MM.1S (cell line): ENCODE data around the gene GPRC5C.

Experiments
- DNase-seq: peaks from one replicate; pipeline ENCODE4 v3.0.0-alpha.2; 2015
- H2AFZ ChIP-seq: fragments of 300-600 bp; sonication (generic); 2 replicates; pipeline ENCODE4 v1.6.0; 2016; ENCODE audit warnings: antibody characterized with exemption, low read length
- H3F3A ChIP-seq: fragments of 300-600 bp; sonication (generic); 2 replicates; pipeline ENCODE4 v1.6.1; 2016; ENCODE audit warnings: mild to moderate bottlenecking, antibody characterized with exemption, low read length, moderate library complexity, mixed read lengths; ENCODE audit not compliant: insufficient read depth
- H3K27ac ChIP-seq: fragments of 300-600 bp; sonication (generic); 2 replicates; pipeline ENCODE4 v1.5.1; 2016; ENCODE audit warnings: mild to moderate bottlenecking, low read length
- H3K27me3 ChIP-seq: fragments of 300-600 bp; sonication (generic); replicated peaks from 2 replicates; pipeline ENCODE4 v1.6.0; 2016; ENCODE audit warnings: low read length; ENCODE audit not compliant: insufficient read depth
- H3K36me3 ChIP-seq: fragments of 300-600 bp; sonication (generic); replicated peaks from 2 replicates; pipeline ENCODE4 v1.6.1; 2016; ENCODE audit warnings: mild to moderate bottlenecking, low read length, mixed read lengths; ENCODE audit not compliant: insufficient read depth
- H3K4me1 ChIP-seq: fragments of 300-600 bp; sonication (generic); 2 replicates; pipeline ENCODE4 v1.6.1; 2016; ENCODE audit warnings: low read length, mixed read lengths
- H3K4me2 ChIP-seq: fragments of 300-600 bp; sonication (generic); 2 replicates; pipeline ENCODE4 v1.6.0; 2016; ENCODE audit warnings: low read depth, low read length
- H3K4me3 ChIP-seq: fragments of 300-600 bp; sonication (generic); 2 replicates; pipeline ENCODE4 v1.5.1; 2016; ENCODE audit warnings: low read length, mixed read lengths
- H3K79me2 ChIP-seq: fragments of 300-600 bp; sonication (generic); 2 replicates; pipeline ENCODE4 v1.6.1; 2016; ENCODE audit warnings: mixed run types, low read length, mixed read lengths
- H3K9ac ChIP-seq: fragments of 300-600 bp; sonication (generic); 2 replicates; pipeline ENCODE4 v1.6.1; 2016; ENCODE audit warnings: low read length, mixed read lengths
- H3K9me2 ChIP-seq: fragments of 300-600 bp; sonication (generic); replicated peaks from 2 replicates; pipeline ENCODE4 v1.6.1; 2016; ENCODE audit warnings: mild to moderate bottlenecking, low read length, mixed read lengths; ENCODE audit not compliant: insufficient read depth
- H3K9me3 ChIP-seq: fragments of 300-600 bp; sonication (generic); replicated peaks from 2 replicates; pipeline ENCODE4 v1.6.1; 2016; ENCODE audit warnings: mild to moderate bottlenecking, low read length, mixed read lengths; ENCODE audit not compliant: insufficient read depth
- H4K20me1 ChIP-seq: fragments of 300-600 bp; sonication (generic); 2 replicates; pipeline ENCODE4 v1.6.1; 2016; ENCODE audit warnings: mild to moderate bottlenecking, low read length, moderate library complexity, mixed read lengths; ENCODE audit not compliant: insufficient read depth
- EZH2 ChIP-seq: fragments of 300-600 bp; sonication (generic); optimal IDR thresholded peaks from 2 replicates; pipeline ENCODE3; 2017; ENCODE audit warnings: low read depth, mild to moderate bottlenecking, antibody characterized with exemption, low read length, mixed read lengths
- EZH2phosphoT487 ChIP-seq: fragments of 300-600 bp; sonication (generic); IDR thresholded peaks from 2 replicates; pipeline ENCODE4 v1.6.1; 2018; ENCODE audit warnings: antibody characterized with exemption, low read length
- TF ChIP-seq, protein P1 (sequence below): fragments of 300-600 bp; sonication (generic); IDR thresholded peaks from 2 replicates; pipeline ENCODE4 v1.5.1; 2016; ENCODE audit warnings: antibody characterized with exemption, low read length, mixed read lengths

The GPRC5C gene

GRCh38 chr17:74447628-74448159 lies 15.8 kb downstream of the GPRC5C start:
- Histone ChIP-seq H3K9ac (no peak overlapping the region), H3K4me2 (no peak overlapping the region), H4K20me1 (no peaks in the 10 kb centered on the region), H3K4me3 (no peak overlapping the region), H3K27ac (no peak overlapping the region), H3F3A (no peaks in the 10 kb centered on the region), H2AFZ (no peak overlapping the region), H3K9me3 (no peaks in the 10 kb centered on the region), H3K27me3 (peaks cover 88% of the 10 kb centered on the region), H3K79me2 (no peaks in the 10 kb centered on the region), H3K4me1 (no peaks in the 10 kb centered on the region), H3K36me3 (no peaks in the 10 kb centered on the region), H3K9me2 (no peaks in the 10 kb centered on the region)
- TF ChIP-seq EZH2phosphoT487 (no peak), EZH2 (no peak)
- TF ChIP-seq, protein P1, sequence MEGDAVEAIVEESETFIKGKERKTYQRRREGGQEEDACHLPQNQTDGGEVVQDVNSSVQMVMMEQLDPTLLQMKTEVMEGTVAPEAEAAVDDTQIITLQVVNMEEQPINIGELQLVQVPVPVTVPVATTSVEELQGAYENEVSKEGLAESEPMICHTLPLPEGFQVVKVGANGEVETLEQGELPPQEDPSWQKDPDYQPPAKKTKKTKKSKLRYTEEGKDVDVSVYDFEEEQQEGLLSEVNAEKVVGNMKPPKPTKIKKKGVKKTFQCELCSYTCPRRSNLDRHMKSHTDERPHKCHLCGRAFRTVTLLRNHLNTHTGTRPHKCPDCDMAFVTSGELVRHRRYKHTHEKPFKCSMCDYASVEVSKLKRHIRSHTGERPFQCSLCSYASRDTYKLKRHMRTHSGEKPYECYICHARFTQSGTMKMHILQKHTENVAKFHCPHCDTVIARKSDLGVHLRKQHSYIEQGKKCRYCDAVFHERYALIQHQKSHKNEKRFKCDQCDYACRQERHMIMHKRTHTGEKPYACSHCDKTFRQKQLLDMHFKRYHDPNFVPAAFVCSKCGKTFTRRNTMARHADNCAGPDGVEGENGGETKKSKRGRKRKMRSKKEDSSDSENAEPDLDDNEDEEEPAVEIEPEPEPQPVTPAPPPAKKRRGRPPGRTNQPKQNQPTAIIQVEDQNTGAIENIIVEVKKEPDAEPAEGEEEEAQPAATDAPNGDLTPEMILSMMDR, result no peak
- no peak for DNase-seq

GRCh38 chr17:74448756-74449155 lies 16.9 kb downstream of the GPRC5C start:
- Histone ChIP-seq H2AFZ (no peak overlapping the region), H3K27ac (no peak overlapping the region), H3K4me2 (no peak overlapping the region), H3K4me3 (no peak overlapping the region), H3K4me1 (no peaks in the 10 kb centered on the region), H3K36me3 (no peaks in the 10 kb centered on the region), H3K27me3 (peaks cover 87% of the 10 kb centered on the region), H3K9ac (no peak overlapping the region), H3K79me2 (no peaks in the 10 kb centered on the region), H4K20me1 (no peaks in the 10 kb centered on the region), H3K9me2 (no peaks in the 10 kb centered on the region), H3F3A (no peaks in the 10 kb centered on the region), H3K9me3 (no peaks in the 10 kb centered on the region)
- TF ChIP-seq, protein P1, result no peak
- TF ChIP-seq EZH2phosphoT487 (no peak), EZH2 (no peak)
- DNase-seq, result no peak

- no peaks in the 10 kb centered on the region for H3K4me1 ChIP-seq
- H3K27ac ChIP-seq, result no peak overlapping the region
These were observed 17.4 kb downstream of the GPRC5C start for GRCh38 chr17:74449306-74449705.

GRCh38 chr17:74449773-74450172 lies 17.9 kb downstream of the GPRC5C start:
- H2AFZ ChIP-seq, result no peak overlapping the region
- peaks cover 4% of the 10 kb centered on the region; the same call in 1 of the 2 replicates for H3K4me1 ChIP-seq
- TF ChIP-seq EZH2phosphoT487 (no peak), EZH2 (no peak)
- TF ChIP-seq, protein P1, result no peak
- H3K4me2 ChIP-seq, result no peak overlapping the region
- no peaks in the 10 kb centered on the region for H3K79me2 ChIP-seq
- no peaks in the 10 kb centered on the region for H3K9me3 ChIP-seq
- H3K9ac ChIP-seq, result no peak overlapping the region
- no peaks in the 10 kb centered on the region for H4K20me1 ChIP-seq
- no peak for DNase-seq
- H3K36me3 ChIP-seq, result no peaks in the 10 kb centered on the region
- no peak overlapping the region for H3K27ac ChIP-seq
- H3K9me2 ChIP-seq, result no peaks in the 10 kb centered on the region
- no peaks in the 10 kb centered on the region for H3F3A ChIP-seq
- no peak overlapping the region for H3K4me3 ChIP-seq
- peaks cover 77% of the 10 kb centered on the region for H3K27me3 ChIP-seq

More at GRCh38 chr17:74449306-74449705, 17.4 kb downstream of the GPRC5C start:
- TF ChIP-seq EZH2phosphoT487, result no peak
- H3K9me2 ChIP-seq, result no peaks in the 10 kb centered on the region
- no peaks in the 10 kb centered on the region for H3K36me3 ChIP-seq
- no peak for DNase-seq
- H3K9ac ChIP-seq, result no peak overlapping the region
- no peaks in the 10 kb centered on the region for H3F3A ChIP-seq
- H3K79me2 ChIP-seq, result no peaks in the 10 kb centered on the region
- no peak overlapping the region for H3K4me2 ChIP-seq
- no peaks in the 10 kb centered on the region for H3K9me3 ChIP-seq
- H3K4me3 ChIP-seq, result no peak overlapping the region
- no peak overlapping the region for H2AFZ ChIP-seq
- peaks cover 82% of the 10 kb centered on the region for H3K27me3 ChIP-seq
- H4K20me1 ChIP-seq, result no peaks in the 10 kb centered on the region
